Upper lobe of left lung (tissue), 4 donors: ENCODE data around the gene GLP2R.

ENCODE experiments used
- CTCF ChIP-seq, 6 experiments: fragments of 450-650 bp in 4 of 6; fragments of 200-600 bp in 2 of 6; sonication (generic) in 2 of 6; IDR thresholded peaks; one replicate each; pipeline ENCODE4 v1.5.1; 2016 to 2019; ENCODE audit warnings: antibody characterized with exemption in 6 of 6
- EP300 ChIP-seq, 4 donors: sonication (generic); formaldehyde crosslinking; IDR thresholded peaks; one replicate each; pipeline ENCODE4 v1.5.1; 2017; ENCODE audit warnings: antibody characterized with exemption in 4 of 4, control low read depth in 2 of 4
- POLR2A ChIP-seq, 4 donors: fragments of 450-650 bp; IDR thresholded peaks; one replicate each; pipeline ENCODE4 v1.5.1; 2016 to 2017; ENCODE audit warnings: antibody characterized with exemption in 4 of 4, mild to moderate bottlenecking in 2 of 4
- POLR2AphosphoS5 ChIP-seq, 2 donors: sonication (generic); formaldehyde crosslinking; IDR thresholded peaks; one replicate each; pipeline ENCODE4 v1.5.1; 2017; ENCODE audit warnings: antibody characterized with exemption in 2 of 2

GRCh38 chr17:9911089-9911488 is 85.4 kb downstream of the GLP2R start:
- TF ChIP-seq POLR2AphosphoS5 (IDR thresholded peaks at IDR 0.05) (no peak), POLR2A (IDR thresholded peaks at IDR 0.05) (no peak), CTCF (IDR thresholded peaks at IDR 0.05) (no peak), EP300 (IDR thresholded peaks at IDR 0.05) (no peak)
